HepG2 (cell line): Measurements from ENCODE around the gene COL27A1. TPM values are rescaled to one million over a fixed set of nuclear protein-coding genes. Genes with fewer than 3 reads are reported as not detected.

Experiments
- AHR ChIP-seq: IDR thresholded peaks from 2 replicates; pipeline ENCODE4 v1.6.1; 2018; ENCODE audit warnings: missing genetic modification reagents, missing compliant biosample characterization
- GTF3A ChIP-seq: sonication (generic); formaldehyde crosslinking; conservative IDR thresholded peaks from 2 replicates; pipeline ENCODE4 v1.4.0; 2020; ENCODE audit warnings: mild to moderate bottlenecking, missing genetic modification reagents
- HOXA5 ChIP-seq: sonication (generic); formaldehyde crosslinking; IDR thresholded peaks from 2 replicates; pipeline ENCODE4 v1.4.0; 2020; ENCODE audit warnings: missing genetic modification reagents
- KDM1A ChIP-seq: IDR thresholded peaks from 2 replicates; pipeline ENCODE4 v1.6.1; 2016; ENCODE audit warnings: missing compliant biosample characterization
- KDM5B ChIP-seq: sonication (generic); formaldehyde crosslinking; IDR thresholded peaks from 2 replicates; pipeline ENCODE4 v1.4.0; 2020; ENCODE audit warnings: missing genetic modification reagents, mild to moderate bottlenecking, borderline replicate concordance
- KLF13 ChIP-seq: sonication (generic); formaldehyde crosslinking; IDR thresholded peaks from 2 replicates; pipeline ENCODE4 v1.4.0; 2020; ENCODE audit warnings: mild to moderate bottlenecking, missing genetic modification reagents
- MXD1 ChIP-seq: sonication (generic); formaldehyde crosslinking; IDR thresholded peaks from 2 replicates; pipeline ENCODE4 v1.4.0; 2020; ENCODE audit warnings: mild to moderate bottlenecking, missing genetic modification reagents
- NR2F1 ChIP-seq, 2 experiments: fragments of 450-650 bp in 1 of 2; formaldehyde crosslinking in 1 of 2; IDR thresholded peaks; 2 replicates each; pipeline versions ENCODE4 v1.5.0 to v1.6.1; 2016 to 2020; ENCODE audit warnings: mild to moderate bottlenecking in 1 of 2, missing compliant biosample characterization in 1 of 2, missing genetic modification reagents in 1 of 2, moderate library complexity in 1 of 2
- PPARG ChIP-seq: conservative IDR thresholded peaks from 2 replicates; pipeline ENCODE4 v1.6.1; 2016; ENCODE audit warnings: missing biosample characterization, missing genetic modification reagents
- SMC3 ChIP-seq: IDR thresholded peaks from 2 replicates; pipeline ENCODE4 v1.6.1; 2011; ENCODE audit warnings: low read length, improper control_type of control experiment
- SP2 ChIP-seq: sonication (generic); formaldehyde crosslinking; IDR thresholded peaks from 2 replicates; pipeline ENCODE4 v1.5.1; 2020; ENCODE audit warnings: mild to moderate bottlenecking, missing genetic modification reagents
- XBP1 ChIP-seq: sonication (generic); formaldehyde crosslinking; IDR thresholded peaks from 2 replicates; pipeline ENCODE4 v1.5.0; 2020; ENCODE audit warnings: missing genetic modification reagents
- ZFP90 ChIP-seq: sonication (generic); formaldehyde crosslinking; IDR thresholded peaks from 2 replicates; pipeline ENCODE4 v1.8.0; 2022; ENCODE audit warnings: missing genetic modification reagents, mild to moderate bottlenecking, inconsistent platforms, borderline replicate concordance
- ZKSCAN1 ChIP-seq: fragments of 150-350 bp; IDR thresholded peaks from 2 replicates; pipeline ENCODE4 v1.6.1; 2014; ENCODE audit warnings: low read length
- ZNF143 ChIP-seq: sonication (generic); formaldehyde crosslinking; IDR thresholded peaks from 2 replicates; pipeline ENCODE4 v1.4.0; 2020; ENCODE audit warnings: missing genetic modification reagents
- ZNF260 ChIP-seq: sonication (generic); formaldehyde crosslinking; IDR thresholded peaks from 2 replicates; pipeline ENCODE4 v1.4.0; 2020; ENCODE audit warnings: missing genetic modification reagents, low read depth, mild to moderate bottlenecking, borderline replicate concordance
- ZNF446 ChIP-seq: sonication (generic); formaldehyde crosslinking; IDR thresholded peaks from 2 replicates; pipeline ENCODE4 v1.5.0; 2020; ENCODE audit warnings: mild to moderate bottlenecking, missing genetic modification reagents
- ZNF7 ChIP-seq: IDR thresholded peaks from 2 replicates; pipeline ENCODE4 v1.6.1; 2016; ENCODE audit warnings: missing biosample characterization, missing genetic modification reagents
- ZNF737 ChIP-seq: sonication (generic); formaldehyde crosslinking; IDR thresholded peaks from 2 replicates; pipeline ENCODE4 v1.5.0; 2020; ENCODE audit warnings: missing genetic modification reagents, mild to moderate bottlenecking, borderline replicate concordance
- ZNF816 ChIP-seq: sonication (generic); formaldehyde crosslinking; IDR thresholded peaks from 2 replicates; pipeline ENCODE4 v1.8.0; 2022; ENCODE audit warnings: missing genetic modification reagents, mild to moderate bottlenecking, borderline replicate concordance
- polyA plus RNA-seq, 8 experiments: library from polyadenylated mRNA; depleted of rRNA in 3 of 8; stranded (reverse) in 7 of 8; unstranded in 1 of 8; fragments of >200 nt; fragmentation: Illumina TruSeq in 4 of 8; extraction: Trizol in 4 of 8; gene quantifications; 2 replicates each; pipeline versions ENCODE4 v1.2.1 to v1.2.3, GENCODE V29; 2011 to 2016; ENCODE audit warnings: low read depth in 4 of 8, missing spikeins in 1 of 8, mixed read lengths in 1 of 8; ENCODE audit not compliant: insufficient read depth in 1 of 8
- total RNA-seq, 5 experiments: library from RNA; depleted of rRNA; stranded (reverse); fragments of >200 nt; fragmentation: Illumina TruSeq; extraction: Trizol; gene quantifications; 2 replicates each; pipeline ENCODE4 v1.2.3, GENCODE V29; 2016; ENCODE audit warnings: low read depth in 1 of 5
- TF ChIP-seq, protein P1 (sequence below): sonication (generic); formaldehyde crosslinking; IDR thresholded peaks from 2 replicates; pipeline ENCODE4 v1.5.0; 2020; ENCODE audit warnings: mild to moderate bottlenecking, missing genetic modification reagents
- TF ChIP-seq, protein P2 (sequence below): IDR thresholded peaks from 2 replicates; pipeline ENCODE4 v1.6.1; 2016; ENCODE audit warnings: missing compliant biosample characterization, missing genetic modification reagents, borderline replicate concordance
- TF ChIP-seq, protein P3 (sequence below): sonication (generic); formaldehyde crosslinking; IDR thresholded peaks from 2 replicates; pipeline ENCODE4 v1.4.0; 2020; ENCODE audit warnings: missing genetic modification reagents
- TF ChIP-seq, protein P4 (sequence below): sonication (generic); formaldehyde crosslinking; conservative IDR thresholded peaks from 2 replicates; pipeline ENCODE4 v1.4.0; 2020; ENCODE audit warnings: missing genetic modification reagents

Gene COL27A1
- total and polyA plus RNA-seq, 2 of the 13 experiments (the other 11 are each of a cell fraction or from before 2014, with no cell fraction given): 71.3 to 89.1 TPM

- TF ChIP-seq ZFP90 (CRISPR knock-in tag): no peak
- TF ChIP-seq SMC3: peak; percentile 21; the same call in 1 of the 2 replicates
- TF ChIP-seq ZKSCAN1: no peak
- TF ChIP-seq HOXA5 (CRISPR knock-in tag): peak; percentile 94
- TF ChIP-seq ZNF816 (CRISPR knock-in tag): 0 out of 2 replicates have a peak, but pooled peaks have one; percentile 19
- TF ChIP-seq, protein P1, sequence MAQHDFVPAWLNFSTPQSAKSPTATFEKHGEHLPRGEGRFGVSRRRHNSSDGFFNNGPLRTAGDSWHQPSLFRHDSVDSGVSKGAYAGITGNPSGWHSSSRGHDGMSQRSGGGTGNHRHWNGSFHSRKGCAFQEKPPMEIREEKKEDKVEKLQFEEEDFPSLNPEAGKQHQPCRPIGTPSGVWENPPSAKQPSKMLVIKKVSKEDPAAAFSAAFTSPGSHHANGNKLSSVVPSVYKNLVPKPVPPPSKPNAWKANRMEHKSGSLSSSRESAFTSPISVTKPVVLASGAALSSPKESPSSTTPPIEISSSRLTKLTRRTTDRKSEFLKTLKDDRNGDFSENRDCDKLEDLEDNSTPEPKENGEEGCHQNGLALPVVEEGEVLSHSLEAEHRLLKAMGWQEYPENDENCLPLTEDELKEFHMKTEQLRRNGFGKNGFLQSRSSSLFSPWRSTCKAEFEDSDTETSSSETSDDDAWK: no peak
- no peak for TF ChIP-seq ZNF260 (CRISPR knock-in tag)
- TF ChIP-seq KLF13: no peak
- no peak for TF ChIP-seq ZNF446 (CRISPR knock-in tag)
- no peak for TF ChIP-seq XBP1 (CRISPR knock-in tag)
- TF ChIP-seq AHR (CRISPR knock-in tag): no peak
- peak; percentile 43 for TF ChIP-seq PPARG (CRISPR knock-in tag)
- no peak for TF ChIP-seq SP2
- TF ChIP-seq, protein P2, sequence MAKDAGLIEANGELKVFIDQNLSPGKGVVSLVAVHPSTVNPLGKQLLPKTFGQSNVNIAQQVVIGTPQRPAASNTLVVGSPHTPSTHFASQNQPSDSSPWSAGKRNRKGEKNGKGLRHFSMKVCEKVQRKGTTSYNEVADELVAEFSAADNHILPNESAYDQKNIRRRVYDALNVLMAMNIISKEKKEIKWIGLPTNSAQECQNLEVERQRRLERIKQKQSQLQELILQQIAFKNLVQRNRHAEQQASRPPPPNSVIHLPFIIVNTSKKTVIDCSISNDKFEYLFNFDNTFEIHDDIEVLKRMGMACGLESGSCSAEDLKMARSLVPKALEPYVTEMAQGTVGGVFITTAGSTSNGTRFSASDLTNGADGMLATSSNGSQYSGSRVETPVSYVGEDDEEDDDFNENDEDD (CRISPR knock-in tag): peak; percentile 61; the same call in 1 of the 2 replicates
- peak; percentile 60; the same call in 1 of the 2 replicates for TF ChIP-seq MXD1 (CRISPR knock-in tag)
- TF ChIP-seq ZNF143 (CRISPR knock-in tag): 0 out of 2 replicates have a peak, but pooled peaks have one; percentile 19
- peak; percentile 6 to 57; a peak in 1 of 4 replicates for TF ChIP-seq NR2F1 (CRISPR knock-in tag; IDR thresholded peaks at IDR 0.05)
- TF ChIP-seq KDM1A (CRISPR knock-in tag): no peak
- TF ChIP-seq KDM5B (CRISPR knock-in tag): peak; percentile 89
- no peak for TF ChIP-seq ZNF737 (CRISPR knock-in tag)
- TF ChIP-seq, protein P3, sequence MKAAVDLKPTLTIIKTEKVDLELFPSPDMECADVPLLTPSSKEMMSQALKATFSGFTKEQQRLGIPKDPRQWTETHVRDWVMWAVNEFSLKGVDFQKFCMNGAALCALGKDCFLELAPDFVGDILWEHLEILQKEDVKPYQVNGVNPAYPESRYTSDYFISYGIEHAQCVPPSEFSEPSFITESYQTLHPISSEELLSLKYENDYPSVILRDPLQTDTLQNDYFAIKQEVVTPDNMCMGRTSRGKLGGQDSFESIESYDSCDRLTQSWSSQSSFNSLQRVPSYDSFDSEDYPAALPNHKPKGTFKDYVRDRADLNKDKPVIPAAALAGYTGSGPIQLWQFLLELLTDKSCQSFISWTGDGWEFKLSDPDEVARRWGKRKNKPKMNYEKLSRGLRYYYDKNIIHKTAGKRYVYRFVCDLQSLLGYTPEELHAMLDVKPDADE (CRISPR knock-in tag): no peak
- TF ChIP-seq, protein P4, sequence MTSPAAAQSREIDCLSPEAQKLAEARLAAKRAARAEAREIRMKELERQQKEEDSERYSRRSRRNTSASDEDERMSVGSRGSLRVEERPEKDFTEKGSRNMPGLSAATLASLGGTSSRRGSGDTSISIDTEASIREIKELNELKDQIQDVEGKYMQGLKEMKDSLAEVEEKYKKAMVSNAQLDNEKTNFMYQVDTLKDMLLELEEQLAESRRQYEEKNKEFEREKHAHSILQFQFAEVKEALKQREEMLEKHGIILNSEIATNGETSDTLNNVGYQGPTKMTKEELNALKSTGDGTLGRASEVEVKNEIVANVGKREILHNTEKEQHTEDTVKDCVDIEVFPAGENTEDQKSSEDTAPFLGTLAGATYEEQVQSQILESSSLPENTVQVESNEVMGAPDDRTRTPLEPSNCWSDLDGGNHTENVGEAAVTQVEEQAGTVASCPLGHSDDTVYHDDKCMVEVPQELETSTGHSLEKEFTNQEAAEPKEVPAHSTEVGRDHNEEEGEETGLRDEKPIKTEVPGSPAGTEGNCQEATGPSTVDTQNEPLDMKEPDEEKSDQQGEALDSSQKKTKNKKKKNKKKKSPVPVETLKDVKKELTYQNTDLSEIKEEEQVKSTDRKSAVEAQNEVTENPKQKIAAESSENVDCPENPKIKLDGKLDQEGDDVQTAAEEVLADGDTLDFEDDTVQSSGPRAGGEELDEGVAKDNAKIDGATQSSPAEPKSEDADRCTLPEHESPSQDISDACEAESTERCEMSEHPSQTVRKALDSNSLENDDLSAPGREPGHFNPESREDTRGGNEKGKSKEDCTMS: no peak
- TF ChIP-seq GTF3A: no peak
- TF ChIP-seq ZNF7 (CRISPR knock-in tag): no peak
Observed at GRCh38 chr9:114174876-114175771, 19.8 kb downstream of the COL27A1 start (continued).
